K562 (cell line): ENCODE results near the gene GPD1L. TPM values are rescaled to one million over a fixed set of nuclear protein-coding genes. Genes with fewer than 3 reads are reported as not detected.
"Not testable (repeated sequence)": the region's sequence is repeated elsewhere in the genome, so short reads cannot be mapped to it uniquely, and the experiment has no call there.

ENCODE experiments used
- ATAC-seq: fragments of 200-7000 bp; cut with Tn5 transposase; 3 replicates; pipeline ENCODE4 v1.9.1; 2020; ENCODE audit warnings: moderate library complexity
- BruUV-seq: library from RNA; stranded (reverse); fragments of 400-500 nt; replicated peaks from 2 replicates; lab custom pipeline; 2021; lab: Mats Ljungman, UMichigan
- CTCF ChIA-PET: fragments of 300-600 bp; formaldehyde crosslinking; extraction: SDS; loops from one replicate; lab custom pipeline; 2021; ENCODE audit warnings: low intra/inter-chr PET ratio; lab: Yijun Ruan, JAX
- POLR2A ChIA-PET: fragments of 300-600, 350-650 bp; sonication (Branson Sonifier 250); formaldehyde crosslinking; extraction: SDS; loops from one replicate; lab custom pipeline; 2021; ENCODE audit warnings: antibody characterized with exemption, inconsistent platforms; lab: Yijun Ruan, JAX
- DNase-seq, 4 experiments: peaks; one replicate each; pipeline versions ENCODE4 v3.0.0 to v3.0.0-alpha.2; 2011 to 2018; ENCODE audit warnings: low spot score in 3 of 4, mixed read lengths in 3 of 4; ENCODE audit errors: extremely low read depth in 1 of 4
- FAIRE-seq: peaks from 2 replicates; lab custom pipeline; 2011; peaks lifted over from hg19 to GRCh38; lab: Jason Lieb, UNC
- H2AFZ ChIP-seq: 2 replicates; pipeline ENCODE4 v1.6.0; 2011; ENCODE audit warnings: low read depth, low read length, control low read depth, inconsistent platforms
- H3K27ac ChIP-seq: fragments of 200-600 bp; 3 replicates; pipeline ENCODE4 v1.8.0; 2011; ENCODE audit warnings: low read depth, mild to moderate bottlenecking, control low read depth, inconsistent platforms, low read length, moderate library complexity, mixed read lengths; ENCODE audit errors: extremely low read depth
- H3K27me3 ChIP-seq, 2 experiments: fragments of 300-600 bp in 1 of 2; 2 replicates in 1 of 2; 3 replicates in 1 of 2; pipeline versions ENCODE4 v1.6.0 to v1.8.0; 2011; ENCODE audit warnings: inconsistent platforms in 2 of 2, low read length in 2 of 2, mild to moderate bottlenecking in 1 of 2, mixed read lengths in 1 of 2, moderate library complexity in 1 of 2; ENCODE audit not compliant: control insufficient read depth in 2 of 2, insufficient read depth in 2 of 2
- H3K36me3 ChIP-seq: fragments of 300-600 bp; 3 replicates; pipeline ENCODE4 v1.8.0; 2011; ENCODE audit warnings: mild to moderate bottlenecking, low read length, inconsistent platforms; ENCODE audit not compliant: control insufficient read depth, insufficient read depth
- H3K4me1 ChIP-seq, 2 experiments: fragments of 200-600 bp in 1 of 2; replicated peaks in 1 of 2; 2 replicates in 1 of 2; 3 replicates in 1 of 2; pipeline versions ENCODE4 v1.5.1 to v1.8.0; 2011; ENCODE audit warnings: inconsistent platforms in 2 of 2, low read length in 2 of 2, mild to moderate bottlenecking in 1 of 2, mixed read lengths in 1 of 2, moderate library complexity in 1 of 2; ENCODE audit not compliant: control insufficient read depth in 2 of 2, insufficient read depth in 2 of 2
- H3K4me2 ChIP-seq: 2 replicates; pipeline ENCODE4 v1.6.1; 2011; ENCODE audit warnings: low read length, control low read depth, inconsistent platforms, mixed read lengths; ENCODE audit not compliant: insufficient read depth
- H3K4me3 ChIP-seq: fragments of 200-600 bp; sonication (generic), shearing (Covaris generic); 2 replicates; pipeline ENCODE4 v1.5.1; 2016; ENCODE audit warnings: control low read depth, inconsistent platforms
- H3K79me2 ChIP-seq: fragments of 200-600 bp; 3 replicates; pipeline ENCODE4 v1.8.0; 2011; ENCODE audit warnings: low read length, inconsistent platforms; ENCODE audit not compliant: control insufficient read depth, insufficient read depth
- H3K9ac ChIP-seq, 2 experiments: 2 replicates each; pipeline versions ENCODE4 v1.6.0 to v1.6.1; 2011; ENCODE audit warnings: low read depth in 2 of 2, low read length in 2 of 2, control low read depth in 1 of 2, inconsistent platforms in 1 of 2, mild to moderate bottlenecking in 1 of 2, mixed read lengths in 1 of 2; ENCODE audit not compliant: insufficient read depth in 1 of 2
- H3K9me1 ChIP-seq: one replicate; pipeline ENCODE4 v1.6.0; 2011; ENCODE audit warnings: inconsistent platforms, mild to moderate bottlenecking, low read length, moderate library complexity; ENCODE audit not compliant: control insufficient read depth, insufficient read depth
- H3K9me3 ChIP-seq: replicated peaks from 2 replicates; pipeline ENCODE4 v1.5.1; 2011; ENCODE audit warnings: low read depth, low read length, inconsistent platforms; ENCODE audit not compliant: control insufficient read depth, insufficient read depth
- H4K20me1 ChIP-seq: replicated peaks from 2 replicates; pipeline ENCODE4 v1.6.1; 2011; ENCODE audit warnings: low read length, inconsistent platforms, mixed read lengths; ENCODE audit not compliant: control insufficient read depth, insufficient read depth
- ASH1L ChIP-seq: fragments of 450-650 bp; IDR thresholded peaks from 2 replicates; pipeline ENCODE4 v1.6.1; 2018; ENCODE audit warnings: borderline replicate concordance, mild to moderate bottlenecking, low read depth; ENCODE audit not compliant: partially characterized antibody
- C11orf30 ChIP-seq: fragments of 450-650 bp; IDR thresholded peaks from 2 replicates; pipeline ENCODE4 v1.6.1; 2016; ENCODE audit warnings: low read depth, mild to moderate bottlenecking
- FOS ChIP-seq: IDR thresholded peaks from 3 replicates; pipeline ENCODE4 v1.6.1; 2011; ENCODE audit not compliant: insufficient read length; ENCODE audit errors: extremely low read depth
- MAFG ChIP-seq: fragments of 450-650 bp; conservative IDR thresholded peaks from 2 replicates; pipeline ENCODE4 v1.6.1; 2016; ENCODE audit warnings: missing genetic modification characterization, missing compliant biosample characterization
- MAFK ChIP-seq: IDR thresholded peaks from 2 replicates; pipeline ENCODE4 v1.6.1; 2011; ENCODE audit warnings: low read length, improper control_type of control experiment
- NFYB ChIP-seq: IDR thresholded peaks from 2 replicates; pipeline ENCODE4 v1.6.1; 2011; ENCODE audit warnings: mild to moderate bottlenecking, moderate library complexity; ENCODE audit not compliant: insufficient read length; ENCODE audit errors: extremely low read depth
- RBM25 ChIP-seq: fragments of 200-400 bp; formaldehyde crosslinking; IDR thresholded peaks from 2 replicates; pipeline ENCODE4 v1.6.1; 2018; ENCODE audit warnings: low read length, low read depth, moderate library complexity; ENCODE audit not compliant: severe bottlenecking
- ZNF316 ChIP-seq: fragments of 450-650 bp; IDR thresholded peaks from 2 replicates; pipeline ENCODE4 v1.6.1; 2016
- WGBS: fragments of 100-300 bp; shearing (Covaris generic); methylation state at CpG from one replicate; pipeline ENCODE4 v1.1.6; 2016; ENCODE audit warnings: low coverage, mixed read lengths; ENCODE audit not compliant: insufficient coverage; ENCODE audit errors: missing lambda C conversion rate; 5-methylcytosine and 5-hydroxymethylcytosine counted together
- in situ Hi-C: fragments of 300-500 bp; cut with MboI; formaldehyde crosslinking; loops from 4 replicates; pipeline ENCODE4 v1.15.0; 2018; ENCODE audit warnings: inconsistent platforms, mixed read lengths
- intact Hi-C: fragments of 100-400 bp; cut with micrococcal nuclease; formaldehyde crosslinking; loops from 2 replicates; pipeline ENCODE4 v1.14.2; 2022
- polyA plus RNA-seq, 8 experiments: library from polyadenylated mRNA; depleted of rRNA in 4 of 8; stranded (reverse) in 5 of 8; unstranded in 3 of 8; fragments of >200 nt; fragmentation: Nextera tagmentation in 2 of 8; fragmentation: Illumina TruSeq in 1 of 8; extraction: Ambion mirVana in 2 of 8; extraction: Trizol in 1 of 8; gene quantifications; 2 replicates each; pipeline versions ENCODE4 v1.2.1 to v1.2.3, GENCODE V29; 2011 to 2014; ENCODE audit warnings: inconsistent platforms in 1 of 8, missing spikeins in 1 of 8
- total RNA-seq, 7 experiments: library from RNA; depleted of rRNA in 6 of 7; stranded (reverse); fragments of >200 nt in 6 of 7; fragmentation: Illumina TruSeq in 2 of 7; extraction: Trizol in 2 of 7; gene quantifications; 2 replicates each; pipeline versions ENCODE4 v1.2.1 to v1.2.3, GENCODE V29; 2011 to 2021; ENCODE audit warnings: low replicate concordance in 1 of 7

The GPD1L gene
- total and polyA plus RNA-seq, 9 of the 15 experiments (the other 6 are each of a cell fraction or from before 2014, with no cell fraction given): 1.6 to 17.3 (median 12.3) TPM

GRCh38 chr3:32114546-32115386 is 8.3 kb downstream of the GPD1L start:
- H3K9me1 ChIP-seq, H3K36me3 ChIP-seq, H3K79me2 ChIP-seq, ATAC-seq, H3K4me2 ChIP-seq, FAIRE-seq, H3K4me1 ChIP-seq, DNase-seq, H3K9me3 ChIP-seq, H3K27ac ChIP-seq, BruUV-seq, H3K27me3 ChIP-seq, H3K4me3 ChIP-seq, in situ Hi-C loops, H3K9ac ChIP-seq, H4K20me1 ChIP-seq, CTCF ChIA-PET, intact Hi-C loops, H2AFZ ChIP-seq: not testable (repeated sequence)
- 65% methylated on average over 16 of the region's 19 CpGs for WGBS
- POLR2A ChIA-PET: interaction anchor here (0.6 to 0.8 kb wide), 2 partner anchors 14 to 999 kb away, joined by 3 to 4 read pairs; no protein-coding TSS in a partner anchor
- TF ChIP-seq NFYB (peak; percentile 61), RBM25 (peak; percentile 17), ZNF316 (peak; percentile 83), ASH1L (peak; percentile 67), MAFK (peak; percentile 19; the same call in 1 of the 2 replicates), C11orf30 (peak; percentile 70), MAFG (peak; percentile 72), FOS (peak; percentile 21)
